Esophagus muscularis mucosa (tissue), 4 donors: ENCODE results near the gene LTB4R2. TPM values are rescaled to one million over a fixed set of nuclear protein-coding genes. Genes with fewer than 3 reads are reported as not detected.

Experiments used
- DNase-seq: peaks from one replicate; pipeline ENCODE4 v3.0.0-alpha.2; 2017; ENCODE audit errors: extremely low spot score
- H3K27ac ChIP-seq, 4 donors: fragments of 200-600 bp; sonication (generic); replicated peaks in 1 of 4; 1 replicate in 3 of 4; 2 replicates in 1 of 4; pipeline ENCODE4 v1.5.1; 2016 to 2019; ENCODE audit warnings: mild to moderate bottlenecking in 1 of 4
- H3K27me3 ChIP-seq, 4 donors: fragments of 200-600 bp; sonication (generic); one replicate each; pipeline versions ENCODE4 v1.5.1 to v1.6.0; 2016 to 2019
- H3K36me3 ChIP-seq, 4 donors: fragments of 200-600 bp; sonication (generic); one replicate each; pipeline ENCODE4 v1.5.1; 2016 to 2019
- H3K4me1 ChIP-seq, 4 donors: fragments of 200-600 bp; sonication (generic); one replicate each; pipeline ENCODE4 v1.5.1; 2016 to 2019
- H3K4me3 ChIP-seq, 4 donors: fragments of 200-600 bp; sonication (generic); 1 replicate in 2 of 4; 2 replicates in 2 of 4; pipeline ENCODE4 v1.5.1; 2016 to 2019; ENCODE audit warnings: mild to moderate bottlenecking in 4 of 4, moderate library complexity in 1 of 4
- H3K9me3 ChIP-seq, 4 donors: fragments of 200-600 bp; sonication (generic); 1 replicate in 3 of 4; 2 replicates in 1 of 4; pipeline ENCODE4 v1.5.1; 2016 to 2019
- EP300 ChIP-seq: sonication (generic); formaldehyde crosslinking; IDR thresholded peaks from one replicate; pipeline ENCODE4 v1.6.1; 2017; ENCODE audit warnings: antibody characterized with exemption
- POLR2A ChIP-seq: fragments of 450-650 bp; IDR thresholded peaks from one replicate; pipeline ENCODE4 v1.6.1; 2017; ENCODE audit warnings: antibody characterized with exemption, moderate library complexity, mild to moderate bottlenecking, low read depth
- POLR2AphosphoS5 ChIP-seq, 2 donors: sonication (generic); formaldehyde crosslinking; IDR thresholded peaks; one replicate each; pipeline ENCODE4 v1.6.1; 2017; ENCODE audit warnings: antibody characterized with exemption in 2 of 2
- WGBS: methylation state at CpG from one replicate; pipeline ENCODE4 v1.1.5; 2018; 5-methylcytosine and 5-hydroxymethylcytosine counted together
- intact Hi-C: fragments of 100-400 bp; cut with DNase I; formaldehyde crosslinking; loops from one replicate; pipeline ENCODE4 v1.15.1; 2023
- total RNA-seq, 4 donors: library from RNA; depleted of rRNA; stranded (reverse); fragments of >200 nt; gene quantifications; one replicate each; pipeline versions ENCODE4 v1.1.0 to v1.2.1, GENCODE V29; 2016
- TF ChIP-seq, protein P1 (sequence below), 3 experiments: fragments of 200-600 bp in 2 of 3; fragments of 450-650 bp in 1 of 3; sonication (generic) in 2 of 3; IDR thresholded peaks; one replicate each; pipeline ENCODE4 v1.5.1; 2017 to 2019; ENCODE audit warnings: antibody characterized with exemption in 3 of 3, mild to moderate bottlenecking in 2 of 3, moderate library complexity in 1 of 3

The LTB4R2 gene
- total RNA-seq, 4 donors from 2014 or later = 1.7 to 3.7 (median 2.4) TPM

DNA sequence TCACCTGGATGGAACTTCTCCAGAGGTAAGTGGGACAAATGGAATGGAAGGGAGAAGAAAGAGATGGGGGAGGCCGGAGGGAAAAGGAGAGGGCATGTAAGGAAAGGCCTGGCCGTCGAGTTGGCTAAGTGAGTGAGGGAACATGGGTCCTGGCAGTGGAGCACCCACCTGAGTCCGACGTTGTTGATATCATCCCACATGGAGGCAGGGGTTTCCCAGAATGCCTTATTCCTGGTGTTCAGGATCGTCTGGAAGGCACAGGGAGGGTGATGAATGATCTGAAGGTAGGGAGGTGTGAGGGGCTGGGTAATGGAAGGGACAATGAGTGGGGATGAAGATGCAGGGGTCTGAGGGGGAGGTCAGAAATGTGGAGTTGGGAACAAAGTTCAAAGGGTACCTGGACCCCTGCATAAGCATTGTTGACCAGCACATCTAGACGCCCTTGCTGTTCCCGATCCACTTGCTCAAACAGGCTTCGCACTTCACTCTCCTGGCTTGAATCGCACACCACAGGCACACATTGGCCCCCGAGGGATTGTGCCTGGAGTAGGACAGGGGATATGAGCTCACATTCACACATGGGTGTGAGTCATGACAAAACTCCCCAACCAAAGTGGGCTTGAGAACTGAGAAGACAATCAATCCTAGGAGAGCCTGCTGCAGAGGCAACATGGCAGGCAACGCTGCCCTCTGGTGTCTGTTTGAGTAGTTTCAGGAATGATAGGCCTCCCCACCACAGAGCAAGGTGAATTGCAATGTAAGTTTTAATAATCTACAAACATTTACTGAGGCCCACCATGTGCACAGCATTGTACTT lies 13.4 kb upstream of the LTB4R2 start:
- peak overlapping the region in 1 of 4 donors; percentile 56 for H3K27ac ChIP-seq
- H3K9me3 ChIP-seq = no peaks in the 10 kb centered on the region
- no peaks in the 10 kb centered on the region for H3K27me3 ChIP-seq
- WGBS = 64% methylated on average over 12 of the region's 12 CpGs
- peaks cover 19 to 46% (median 32%) of the 10 kb centered on the region in 4 donors for H3K4me1 ChIP-seq
- intact Hi-C loops = no loop called here
- no peak overlapping the region for H3K4me3 ChIP-seq
- peaks cover 25 to 51% (median 35%) of the 10 kb centered on the region in 4 donors for H3K36me3 ChIP-seq
- no peak for DNase-seq
- TF ChIP-seq EP300 (no peak), POLR2A (no peak), POLR2AphosphoS5 (IDR thresholded peaks at IDR 0.05) (peak; percentile 18 to 45)
- TF ChIP-seq, protein P1, sequence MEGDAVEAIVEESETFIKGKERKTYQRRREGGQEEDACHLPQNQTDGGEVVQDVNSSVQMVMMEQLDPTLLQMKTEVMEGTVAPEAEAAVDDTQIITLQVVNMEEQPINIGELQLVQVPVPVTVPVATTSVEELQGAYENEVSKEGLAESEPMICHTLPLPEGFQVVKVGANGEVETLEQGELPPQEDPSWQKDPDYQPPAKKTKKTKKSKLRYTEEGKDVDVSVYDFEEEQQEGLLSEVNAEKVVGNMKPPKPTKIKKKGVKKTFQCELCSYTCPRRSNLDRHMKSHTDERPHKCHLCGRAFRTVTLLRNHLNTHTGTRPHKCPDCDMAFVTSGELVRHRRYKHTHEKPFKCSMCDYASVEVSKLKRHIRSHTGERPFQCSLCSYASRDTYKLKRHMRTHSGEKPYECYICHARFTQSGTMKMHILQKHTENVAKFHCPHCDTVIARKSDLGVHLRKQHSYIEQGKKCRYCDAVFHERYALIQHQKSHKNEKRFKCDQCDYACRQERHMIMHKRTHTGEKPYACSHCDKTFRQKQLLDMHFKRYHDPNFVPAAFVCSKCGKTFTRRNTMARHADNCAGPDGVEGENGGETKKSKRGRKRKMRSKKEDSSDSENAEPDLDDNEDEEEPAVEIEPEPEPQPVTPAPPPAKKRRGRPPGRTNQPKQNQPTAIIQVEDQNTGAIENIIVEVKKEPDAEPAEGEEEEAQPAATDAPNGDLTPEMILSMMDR (IDR thresholded peaks at IDR 0.05) = peak; percentile 51 to 68 (median 68)

DNA sequence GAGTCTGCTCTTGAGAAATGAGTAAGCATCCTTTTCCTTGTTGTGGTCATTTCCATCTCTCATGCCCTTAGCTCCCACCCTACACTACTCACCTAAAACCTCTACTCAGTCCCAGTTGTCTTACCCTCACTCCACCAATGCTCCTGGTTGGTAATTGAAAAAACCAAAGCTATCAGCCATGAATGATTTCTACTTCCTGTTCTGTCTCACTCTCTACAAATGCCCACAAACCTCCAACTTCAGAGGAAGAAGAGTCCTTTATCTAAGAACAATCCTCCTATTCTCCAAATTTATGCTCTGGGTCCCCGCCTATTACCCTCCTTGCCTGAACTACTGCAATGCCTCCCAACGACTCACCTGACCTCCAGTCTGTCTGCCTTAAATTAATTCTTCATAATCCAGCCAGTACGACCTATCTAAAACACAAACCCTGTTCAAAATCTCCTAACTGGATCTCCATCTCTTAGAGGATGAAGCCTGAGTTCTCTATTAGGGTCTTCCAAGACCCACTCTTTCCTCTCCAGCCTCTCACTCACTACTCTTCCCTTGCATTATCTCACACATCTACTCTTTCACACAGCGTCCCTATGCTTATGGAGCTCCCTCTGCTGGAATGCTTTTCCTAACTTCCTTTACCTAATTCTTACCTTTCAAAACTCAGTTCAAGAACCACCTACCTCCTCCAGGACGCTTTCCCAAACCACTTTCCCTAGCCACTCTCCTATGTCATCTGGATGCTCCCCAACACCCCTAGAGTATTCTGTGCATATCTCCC lies 12.6 kb upstream of the LTB4R2 start:
- Histone ChIP-seq H3K4me3 (no peak overlapping the region), H3K27me3 (no peaks in the 10 kb centered on the region), H3K36me3 (peaks cover 25 to 51% (median 35%) of the 10 kb centered on the region in 4 donors), H3K27ac (peak overlapping the region in 2 of 4 donors; percentile 2 to 32), H3K9me3 (no peaks in the 10 kb centered on the region), H3K4me1 (peaks cover 19 to 47% (median 34%) of the 10 kb centered on the region in 4 donors)
- TF ChIP-seq, protein P1 (IDR thresholded peaks at IDR 0.05) = peak in 2 of 3 experiments; percentile 16 to 28
- TF ChIP-seq POLR2A (no peak), EP300 (no peak), POLR2AphosphoS5 (IDR thresholded peaks at IDR 0.05) (no peak)
- DNase-seq = no peak
- intact Hi-C loops = no loop called here
- WGBS = 51% methylated on average over 5 of the region's 5 CpGs

DNA sequence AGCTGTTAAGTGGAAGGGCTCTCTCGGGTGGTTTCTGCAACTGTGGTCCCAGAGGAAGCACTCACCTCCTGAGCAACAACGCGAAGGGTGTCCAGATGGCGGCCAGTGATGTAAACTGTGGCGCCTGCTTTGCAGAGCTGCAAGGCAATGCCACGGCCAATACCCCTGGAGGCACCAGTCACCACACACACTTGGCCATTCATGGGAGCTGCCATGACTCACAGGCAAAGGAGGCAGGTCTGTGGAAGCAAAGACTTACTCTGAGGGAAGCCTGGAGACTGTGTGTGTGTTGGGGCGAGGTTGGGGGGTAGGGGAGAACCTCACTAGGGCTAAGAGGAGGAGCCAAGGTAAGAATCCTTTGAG lies 11.1 kb upstream of the LTB4R2 start:
- no peak for DNase-seq
- H3K9me3 ChIP-seq = no peaks in the 10 kb centered on the region
- peaks cover 19 to 47% (median 34%) of the 10 kb centered on the region in 4 donors for H3K4me1 ChIP-seq
- intact Hi-C loops = loop anchor here (2.0 kb wide), 1 partner anchor 56 kb away; the partner anchor contains the start of gene TINF2
- H3K36me3 ChIP-seq = peaks cover 33 to 53% (median 43%) of the 10 kb centered on the region in 4 donors
- peak overlapping the region; percentile 73 to 91 (median 80) for H3K4me3 ChIP-seq
- WGBS = 45% methylated on average over 7 of the region's 7 CpGs
- TF ChIP-seq POLR2AphosphoS5 (IDR thresholded peaks at IDR 0.05) = no peak
- no peak for TF ChIP-seq EP300
- no peak for TF ChIP-seq POLR2A
- TF ChIP-seq, protein P1 (IDR thresholded peaks at IDR 0.05) = no peak
- no peaks in the 10 kb centered on the region for H3K27me3 ChIP-seq
- H3K27ac ChIP-seq = peak overlapping the region; percentile 77 to 88 (median 84)

DNA sequence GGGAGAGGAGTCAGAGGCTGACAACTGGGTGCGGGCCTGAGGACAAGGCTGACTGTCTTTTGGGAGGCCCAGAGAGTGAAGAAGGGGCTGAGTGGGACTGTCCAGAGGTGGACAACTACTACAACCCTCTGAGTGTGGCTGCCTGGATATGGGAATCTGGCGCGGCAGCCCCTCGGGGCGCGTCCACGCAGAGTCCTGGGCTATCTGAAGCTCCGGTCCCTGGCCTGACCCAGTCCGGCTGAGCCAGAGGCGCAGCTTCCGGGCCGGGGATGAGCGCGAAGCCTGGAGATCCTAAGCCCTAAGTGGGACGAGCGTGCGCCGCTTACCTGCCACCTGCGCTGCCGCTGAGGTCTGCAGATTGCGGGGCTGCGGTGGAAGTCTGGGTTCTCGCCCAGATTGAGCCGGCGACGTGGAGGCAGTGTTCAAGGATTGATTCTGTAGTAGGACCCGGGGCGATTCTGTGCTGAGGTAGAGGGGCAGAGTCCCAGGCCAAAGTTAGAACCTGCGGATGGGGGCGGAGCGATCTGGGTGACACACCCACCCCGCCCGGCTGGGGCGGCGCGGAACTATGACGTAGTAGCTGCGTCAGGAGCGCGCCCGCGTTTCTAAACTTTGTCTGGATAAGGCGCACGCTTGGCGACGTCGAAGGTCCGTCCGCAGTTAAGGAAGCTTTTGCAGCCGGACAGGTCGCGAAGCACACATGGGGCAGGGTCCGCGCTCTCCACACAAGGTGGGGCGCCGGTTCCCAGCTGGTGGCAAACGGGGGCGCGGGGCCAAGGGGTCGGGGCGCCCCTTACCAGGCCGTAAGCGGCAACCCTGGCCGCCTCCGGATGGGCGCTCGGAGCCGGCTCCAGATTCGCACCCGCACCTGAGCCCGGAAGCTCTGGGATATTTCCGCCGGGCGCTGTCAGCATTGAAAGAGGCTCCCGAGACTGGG lies 10.4 kb upstream of the LTB4R2 start, which contains the start of the genes DHRS1 and NOP9:
Gene DHRS1 (minus strand): TSS at position 526 of the 937 bp plus-strand sequence. CDS start 674 bp downstream, outside the sequence.
Gene NOP9 (plus strand): TSS at position 596 of the 937 bp plus-strand sequence. CDS start 105 bp downstream, at position 701.
- peak; percentile 98 for DNase-seq
- peak within 1 kb of the TSS; percentile 73 to 91 (median 80) for H3K4me3 ChIP-seq
- intact Hi-C loops = loop anchor here (2.0 kb wide), 1 partner anchor 57 kb away; the partner anchor contains the start of gene TINF2
- WGBS = 1% methylated on average over 41 of the region's 75 CpGs
- H3K36me3 ChIP-seq = peaks cover 40 to 54% (median 49%) of the 10 kb centered on the region in 4 donors
- no peaks in the 10 kb centered on the region for H3K9me3 ChIP-seq
- H3K4me1 ChIP-seq = peaks cover 19 to 47% (median 34%) of the 10 kb centered on the region in 4 donors
- no peaks in the 10 kb centered on the region for H3K27me3 ChIP-seq
- H3K27ac ChIP-seq = peak within 1 kb of the TSS; percentile 77 to 88 (median 84)
- TF ChIP-seq POLR2A (no peak), POLR2AphosphoS5 (IDR thresholded peaks at IDR 0.05) (peak; percentile 93 to 96), EP300 (no peak)
- TF ChIP-seq, protein P1 (IDR thresholded peaks at IDR 0.05) = peak in 1 of 3 experiments; percentile 26
